NCI-H1436 treated with DMSO at 0.1 percent for 48 hours (cell line): ENCODE results near the gene BAIAP2.
A peak's percentile ranks its signal among the peaks of the same experiment; 100 is the strongest.
"Not testable (repeated sequence)": the region's sequence is repeated elsewhere in the genome, so short reads cannot be mapped to it uniquely, and the experiment has no call there.

Experiments used
- DNase-seq: peaks from one replicate; lab custom pipeline; 2025; lab: John Stamatoyannopoulos, UW

Gene BAIAP2

DNA sequence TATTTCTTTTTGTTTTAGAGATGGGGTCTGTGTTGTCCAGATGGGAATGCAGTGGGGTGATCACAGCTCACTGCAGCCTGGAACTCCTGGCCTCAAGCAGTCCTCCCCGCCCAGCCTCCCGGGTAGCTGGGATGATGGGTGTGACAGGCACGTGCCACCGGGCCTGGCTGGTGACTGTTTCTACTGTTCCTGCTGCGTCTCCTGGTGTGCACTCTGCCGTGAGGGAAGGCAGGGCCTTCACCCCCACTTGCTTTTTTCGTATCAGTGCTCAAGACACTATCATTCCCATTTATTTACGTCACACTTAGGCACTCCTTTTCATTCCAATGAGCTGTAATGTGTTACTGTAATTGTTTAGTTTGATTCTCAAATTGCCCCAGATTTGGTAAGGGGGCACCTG lies 105.1 kb downstream of the BAIAP2 start:
- DNase-seq = no peak

DNA sequence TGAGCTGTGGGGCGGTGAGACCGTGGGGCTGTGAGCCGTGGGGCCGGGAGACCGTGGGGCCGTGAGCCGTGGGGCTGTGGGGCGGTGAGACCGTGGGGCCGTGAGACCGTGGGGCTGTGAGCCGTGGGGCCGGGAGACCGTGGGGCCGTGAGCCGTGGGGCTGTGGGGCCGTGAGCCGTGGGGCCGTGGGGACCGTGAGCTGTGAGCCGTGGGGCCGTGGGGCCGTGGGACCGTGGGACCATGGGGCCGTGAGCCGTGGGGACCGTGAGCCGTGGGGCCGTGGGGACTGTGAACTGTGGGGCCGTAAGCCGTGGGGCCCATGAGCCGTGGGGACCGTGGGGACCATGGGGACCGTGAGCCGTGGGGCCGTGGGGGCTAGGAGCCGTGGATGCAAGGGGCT lies 105.7 kb downstream of the BAIAP2 start:
- no peak for DNase-seq

DNA sequence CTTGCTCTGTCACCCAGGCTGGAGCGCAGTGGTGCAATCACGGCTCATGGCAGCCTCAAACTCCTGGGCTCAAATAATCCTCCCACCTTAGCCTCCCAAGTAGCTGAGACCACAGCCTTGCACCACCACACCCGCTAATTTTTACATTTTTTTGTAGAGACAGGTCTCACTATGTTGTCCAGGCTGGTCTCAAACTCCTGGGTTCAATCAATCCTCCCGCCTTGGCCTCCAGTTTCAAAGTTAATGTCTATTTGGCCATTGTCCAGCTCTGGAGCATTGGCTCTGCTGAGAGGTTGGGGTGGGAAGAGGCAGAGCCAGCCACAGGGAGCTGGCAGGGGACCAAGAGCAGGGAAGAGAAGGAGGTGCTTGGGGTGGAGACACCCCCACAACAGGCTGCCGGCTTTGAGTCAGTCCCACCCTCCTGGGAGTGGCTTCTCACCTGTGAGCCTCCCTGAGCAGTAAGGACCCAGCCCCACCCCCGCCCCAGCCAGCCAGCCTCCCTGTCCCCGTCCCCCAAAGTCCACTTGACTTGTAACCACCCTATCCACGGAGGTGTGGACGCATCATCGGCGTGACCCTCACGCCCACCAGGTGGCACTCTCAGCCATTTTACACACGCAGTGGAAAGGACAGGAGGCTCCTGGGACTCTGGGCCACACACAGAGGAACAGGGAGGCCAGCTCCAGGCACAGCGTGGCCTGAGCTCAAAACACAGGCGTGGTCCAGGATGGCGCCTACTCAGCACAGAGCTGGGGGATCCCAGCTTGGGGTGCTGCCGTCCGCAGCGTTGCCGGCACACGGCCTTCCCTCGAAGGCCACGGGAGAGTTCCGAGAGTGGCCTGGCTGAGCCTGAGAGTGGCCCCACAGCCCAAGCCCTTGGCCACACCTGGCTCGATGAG lies 107.6 kb downstream of the BAIAP2 start:
- peak; percentile 55 for DNase-seq

DNA sequence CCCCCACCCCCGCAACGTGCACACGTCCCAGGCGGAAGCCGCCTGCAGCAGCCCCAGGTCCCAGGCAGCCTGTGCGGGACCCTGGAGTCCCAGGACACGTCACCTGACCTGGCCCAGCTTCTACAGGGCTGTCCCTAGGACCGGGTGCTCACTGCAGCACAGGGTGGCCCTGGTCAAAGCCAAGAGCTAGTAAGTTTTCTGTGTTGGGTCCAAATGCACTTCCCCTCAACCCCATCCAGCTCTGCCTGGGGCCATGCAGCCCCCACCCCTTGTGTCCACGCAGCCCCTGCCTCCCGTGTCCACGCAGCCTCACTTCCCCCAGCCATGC lies 108.2 kb downstream of the BAIAP2 start:
- DNase-seq = no peak

DNA sequence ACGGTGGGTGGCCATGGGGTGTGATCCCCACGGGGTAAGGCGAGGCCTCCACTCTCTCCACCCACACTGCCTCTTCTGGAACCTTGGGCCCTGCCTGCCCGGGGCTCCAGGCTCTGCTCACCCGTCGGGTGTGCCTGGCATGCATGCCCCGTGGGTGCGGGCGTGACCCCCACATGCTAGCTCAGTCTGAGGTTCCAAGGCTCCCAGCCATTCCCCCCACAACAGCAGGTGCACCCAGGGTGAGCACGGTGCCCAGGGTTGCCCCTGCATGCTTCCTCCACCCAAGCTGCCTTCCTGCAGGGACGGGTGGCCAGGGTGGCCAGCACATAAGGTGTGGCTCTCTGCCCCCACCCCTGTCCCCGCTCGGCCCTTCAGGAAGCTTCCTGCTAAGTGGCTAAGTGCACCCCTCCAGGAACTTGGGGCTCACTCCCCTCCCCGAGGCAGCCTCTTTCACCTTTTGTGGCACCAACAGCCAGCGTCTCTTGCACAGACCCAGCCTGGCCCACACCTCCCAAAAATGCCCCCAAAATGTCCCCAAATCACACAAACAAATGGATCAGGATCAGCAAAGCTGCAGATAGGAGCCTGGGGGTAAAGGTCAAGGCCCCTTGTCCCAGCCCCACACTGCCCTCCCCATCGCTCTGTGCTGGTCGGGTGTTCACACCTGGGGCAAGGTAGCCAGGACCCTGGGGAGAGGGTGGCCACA lies 108.9 kb downstream of the BAIAP2 start:
- no peak for DNase-seq

DNA sequence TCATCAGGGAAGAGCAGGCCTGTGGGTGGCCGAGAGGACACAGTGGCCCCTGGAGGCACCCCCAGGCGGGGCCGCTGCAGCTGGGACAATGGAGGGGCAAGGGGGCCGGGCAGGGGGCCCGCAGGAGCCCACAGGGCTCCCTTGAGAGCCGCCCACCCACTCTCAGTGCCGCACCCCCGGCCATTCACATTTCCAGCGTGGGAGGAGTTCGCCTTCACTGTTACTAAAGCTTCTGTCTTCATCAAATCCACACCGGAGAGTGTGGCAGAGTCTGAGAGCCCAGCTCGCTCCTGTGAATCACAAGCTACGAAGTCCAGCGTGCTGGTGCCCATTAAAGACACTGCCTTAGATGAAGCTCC lies 109.5 kb downstream of the BAIAP2 start:
- no peak for DNase-seq

DNA sequence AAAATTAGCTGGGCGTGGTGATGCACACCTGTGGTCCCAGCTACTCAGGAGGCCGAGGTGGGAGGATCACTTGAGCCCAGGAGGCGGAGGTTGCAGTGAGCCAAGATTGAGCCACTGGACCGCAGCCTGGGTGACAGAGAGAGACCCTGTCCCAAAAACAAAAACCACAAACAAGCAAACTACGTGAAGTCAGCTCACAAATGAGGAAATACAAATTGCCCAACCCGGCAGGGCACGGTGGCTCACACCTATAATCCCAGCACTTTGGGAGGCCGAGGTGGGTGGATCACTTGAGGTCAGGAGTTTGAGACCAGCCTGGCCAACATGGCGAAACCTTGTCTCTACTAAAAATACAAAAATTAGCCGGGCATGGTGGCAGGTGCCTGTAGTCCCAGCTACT lies 111.3 kb downstream of the BAIAP2 start:
- not testable (repeated sequence) for DNase-seq

DNA sequence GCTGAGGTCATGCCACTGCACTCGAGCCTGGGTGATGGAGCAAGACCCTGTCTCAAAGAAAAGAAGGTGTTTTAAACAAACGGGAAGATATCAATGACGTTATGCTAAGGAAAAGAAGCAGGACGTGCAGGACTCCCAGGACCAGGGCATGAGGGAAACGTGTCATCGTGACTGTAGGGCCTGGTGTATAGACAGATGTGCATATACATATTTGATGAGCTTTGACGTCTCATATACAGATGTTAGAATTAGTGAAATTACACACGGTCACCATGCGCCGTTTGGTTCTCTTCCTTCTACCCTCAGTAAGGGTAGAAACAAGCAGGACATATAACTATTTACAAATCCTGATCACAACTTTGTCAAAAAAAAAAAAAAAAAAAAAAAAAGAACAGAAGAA lies 112.8 kb downstream of the BAIAP2 start:
- DNase-seq = no peak

DNA sequence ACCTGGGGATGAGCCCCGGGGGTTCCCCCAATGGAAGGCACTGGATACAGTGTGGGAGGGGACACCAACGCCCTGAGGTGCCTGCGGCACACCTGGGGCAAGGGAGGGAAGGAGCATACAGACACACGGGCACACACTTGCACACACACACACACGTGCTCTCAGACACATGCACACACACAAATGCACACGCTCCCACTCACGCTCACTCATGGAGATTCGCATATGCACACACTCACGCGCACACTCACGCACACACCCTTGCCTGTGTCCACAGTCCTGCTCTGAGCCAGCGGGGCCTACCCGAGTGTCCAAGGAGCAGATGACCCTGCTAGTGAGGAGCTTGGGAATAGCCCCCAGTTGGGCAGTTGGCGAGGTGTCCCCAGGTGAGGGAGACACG lies 113.6 kb downstream of the BAIAP2 start:
- DNase-seq = no peak

DNA sequence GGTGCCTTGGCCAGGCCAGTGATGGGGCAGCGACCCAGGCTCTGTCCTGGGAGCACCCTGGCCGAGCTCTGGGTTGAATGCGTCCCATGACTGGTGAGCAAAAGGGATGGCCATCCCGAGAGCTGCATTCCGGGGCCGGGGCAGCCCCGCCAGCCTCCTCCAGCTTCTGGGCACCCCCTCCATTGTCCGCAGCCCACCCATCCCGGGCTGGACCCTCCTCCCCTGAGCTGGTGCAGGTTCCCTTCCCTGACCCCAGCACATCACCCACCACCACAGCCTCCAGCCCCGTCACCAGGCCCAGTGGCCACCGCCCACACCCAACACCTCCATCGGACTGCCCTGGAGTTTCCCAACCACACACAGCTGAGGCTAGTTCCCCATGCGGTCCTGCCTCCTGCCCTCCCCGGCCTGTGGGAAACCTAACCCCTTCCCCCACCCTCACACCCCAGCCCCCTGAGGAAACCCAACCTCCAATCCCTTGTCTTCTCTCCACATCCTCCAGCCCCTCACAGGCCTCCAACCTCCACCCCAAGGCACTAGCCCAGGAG lies 114.1 kb downstream of the BAIAP2 start:
- DNase-seq = no peak

DNA sequence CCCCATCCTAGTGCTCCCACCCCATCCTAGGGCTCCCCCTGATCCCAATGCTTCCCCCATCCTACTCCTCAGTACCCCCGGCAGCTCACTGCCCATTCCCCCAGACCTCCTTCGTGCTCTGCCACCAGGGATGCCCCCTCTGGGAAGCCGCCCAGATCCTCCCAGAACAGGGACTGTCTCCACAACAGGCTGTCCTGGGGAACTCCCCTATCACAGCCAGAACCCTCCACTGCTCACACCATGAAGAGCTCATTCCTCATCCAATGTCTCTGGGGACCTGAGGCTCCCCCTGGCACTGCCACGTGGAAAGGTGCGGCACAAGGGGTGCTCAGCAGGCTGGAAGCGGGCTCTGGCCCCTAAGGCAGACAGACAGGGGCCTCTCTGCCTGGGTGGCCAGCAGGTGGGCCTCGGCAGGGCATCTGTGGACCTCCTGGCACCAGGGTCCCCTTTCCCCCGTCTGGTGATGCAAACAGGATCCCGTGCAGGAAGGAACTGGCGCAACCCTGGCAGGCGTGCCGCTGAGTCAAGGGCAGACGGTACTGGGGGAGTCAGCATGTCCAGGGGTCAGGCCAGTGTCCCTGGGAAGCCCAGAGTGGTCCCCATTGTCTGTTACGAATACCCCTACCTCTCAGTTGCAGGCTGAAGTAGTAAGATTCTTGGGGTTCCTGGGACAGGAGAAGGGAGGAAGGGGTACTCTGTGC lies 115.6 kb downstream of the BAIAP2 start:
- no peak for DNase-seq

DNA sequence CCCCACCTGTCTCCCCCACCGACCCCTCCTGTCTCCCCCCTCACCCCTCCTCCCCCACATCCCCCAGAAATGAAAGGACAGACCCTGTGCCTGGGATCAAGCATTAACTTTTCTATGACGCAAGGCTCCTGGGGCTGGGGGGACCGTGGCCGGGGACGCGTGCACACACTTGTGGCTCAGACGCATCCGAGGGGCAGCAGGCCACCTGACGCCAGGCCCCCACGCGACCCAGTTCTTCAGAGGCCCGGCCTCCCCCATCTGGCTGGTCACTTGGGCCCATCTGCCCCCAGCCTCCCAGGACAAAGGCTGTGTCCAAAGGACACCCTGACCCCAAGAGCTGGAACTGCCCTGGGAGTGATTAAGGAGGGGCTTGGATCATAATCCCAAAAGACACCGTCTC lies 116.3 kb downstream of the BAIAP2 start:
- DNase-seq = no peak

DNA sequence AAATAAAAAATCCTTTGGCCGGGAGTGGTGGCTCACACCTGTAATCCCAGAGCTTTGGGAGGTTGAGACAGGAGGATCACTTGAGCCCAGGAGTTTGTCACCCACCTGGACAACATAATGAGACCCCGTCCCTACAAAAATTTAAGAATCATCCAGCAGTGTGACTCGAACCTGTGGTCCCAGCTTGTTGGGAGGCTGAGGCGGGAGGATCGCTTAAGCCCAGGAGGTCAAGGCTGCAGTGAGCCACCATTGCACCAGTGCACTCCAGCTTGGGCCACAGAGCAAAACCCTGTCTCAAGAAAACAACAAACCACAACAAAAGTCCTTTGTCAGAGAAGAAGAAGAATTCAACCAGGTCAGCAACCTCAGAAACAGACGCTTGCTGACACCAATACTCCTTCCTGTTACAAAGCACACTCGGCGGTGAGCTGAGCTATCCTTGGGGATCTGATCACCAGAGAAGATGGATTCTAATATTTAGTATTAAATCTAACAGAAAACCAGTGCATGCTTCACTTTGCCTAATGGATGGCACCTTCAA lies 117.4 kb downstream of the BAIAP2 start:
- no peak for DNase-seq

DNA sequence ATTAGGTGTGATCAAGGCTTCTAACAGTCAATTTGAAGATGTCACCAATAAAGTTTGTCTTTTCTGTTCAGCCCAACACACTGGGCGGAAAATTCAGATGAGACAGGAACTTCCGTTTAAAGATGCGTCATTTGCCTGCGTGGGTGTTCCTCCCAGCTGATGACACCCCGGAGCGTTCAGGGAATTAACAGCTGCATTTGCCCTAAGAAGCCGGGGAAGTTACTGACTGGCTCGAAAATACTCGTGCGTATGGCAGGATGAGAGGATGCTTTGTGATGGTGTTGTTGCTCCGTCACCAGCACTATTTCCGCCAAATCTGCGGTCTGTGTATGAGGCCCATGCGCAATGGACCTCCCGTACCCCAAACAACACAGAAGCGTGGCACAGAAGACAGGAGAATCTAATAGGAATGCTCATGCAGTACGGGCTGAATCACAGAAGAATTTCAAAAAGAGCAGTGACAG lies 118.4 kb downstream of the BAIAP2 start:
- no peak for DNase-seq

DNA sequence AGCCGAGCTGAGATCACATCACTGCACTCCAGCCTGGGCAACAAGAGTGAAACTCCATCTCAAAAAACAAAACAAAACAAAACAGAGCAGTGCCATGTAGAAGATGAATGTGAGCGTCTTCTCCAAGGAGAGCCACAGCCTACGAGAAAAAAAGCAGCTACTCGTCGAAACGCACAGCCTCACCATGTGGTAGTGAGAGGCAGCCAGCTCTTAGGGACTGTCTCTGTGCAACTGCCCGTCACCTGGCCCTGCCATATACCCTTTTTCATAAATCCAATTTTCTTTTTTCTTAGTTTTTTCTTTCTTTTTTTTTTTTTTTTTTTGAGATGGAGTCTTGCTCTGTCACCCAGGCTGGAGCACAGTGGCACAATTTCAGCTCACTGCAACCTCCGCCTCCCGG lies 119.1 kb downstream of the BAIAP2 start:
- not testable (repeated sequence) for DNase-seq

DNA sequence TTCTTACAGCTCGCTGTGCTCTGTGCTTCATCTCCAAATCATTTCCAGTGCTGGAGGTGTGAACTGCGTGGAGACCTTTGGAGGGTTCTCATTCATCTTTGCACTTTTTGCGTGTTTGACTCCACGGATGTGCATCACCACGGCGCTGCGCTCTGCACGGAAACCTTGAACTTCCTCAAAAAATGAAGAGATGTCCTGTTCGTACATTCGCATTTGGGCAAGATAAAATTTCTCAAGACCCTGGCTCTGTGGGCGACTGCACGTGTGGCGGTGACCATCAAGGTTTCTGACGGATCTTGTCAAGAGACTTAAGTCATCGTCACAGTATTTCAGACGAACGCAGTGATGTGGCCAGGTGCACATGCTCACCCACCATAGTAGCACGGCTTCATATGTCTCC lies 120.0 kb downstream of the BAIAP2 start:
- DNase-seq = no peak

DNA sequence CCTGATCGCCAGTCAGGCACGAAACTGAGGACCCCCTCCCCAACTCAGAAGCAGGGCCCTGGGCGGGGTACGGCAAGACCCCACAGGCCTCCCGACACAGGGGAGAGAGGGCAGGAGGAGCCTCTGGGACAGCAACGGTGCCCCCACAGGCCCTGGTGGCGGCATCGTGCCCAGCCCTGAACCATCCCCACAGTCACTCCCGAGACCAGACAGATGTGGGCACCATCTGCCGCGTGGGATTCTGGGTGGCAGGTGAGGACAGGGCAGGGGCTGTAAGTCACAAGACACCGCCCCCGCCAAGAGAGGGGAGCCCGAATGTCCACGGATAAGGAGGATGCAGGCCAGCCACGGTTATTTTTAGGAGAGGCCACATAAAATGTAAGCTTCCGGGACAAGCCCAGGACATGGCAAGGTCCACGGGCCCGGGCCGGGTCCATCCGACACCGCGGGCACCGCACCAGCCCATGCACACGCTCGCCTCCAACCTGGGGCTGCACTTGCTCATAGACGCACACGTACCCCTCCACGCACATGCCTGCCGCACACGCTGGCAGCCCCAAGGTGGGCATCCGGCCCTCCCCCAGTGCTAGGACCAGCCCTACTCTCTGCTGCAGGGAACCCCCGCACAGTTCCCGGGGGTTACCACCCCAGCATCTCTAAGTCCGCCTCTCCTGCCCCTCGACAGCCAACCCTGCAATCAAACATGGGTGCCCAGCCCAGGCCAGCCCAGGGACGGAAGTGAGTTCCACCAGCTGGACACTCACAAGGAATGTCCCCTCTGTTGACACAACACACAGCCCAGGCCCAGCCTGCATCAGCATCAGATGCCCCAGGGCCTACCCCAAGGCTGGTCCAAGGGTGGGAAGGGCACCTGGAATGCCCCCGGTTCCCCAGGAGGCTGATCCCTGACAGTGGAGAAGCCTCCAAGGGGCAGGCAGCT lies 122.2 kb downstream of the BAIAP2 start:
- no peak for DNase-seq

DNA sequence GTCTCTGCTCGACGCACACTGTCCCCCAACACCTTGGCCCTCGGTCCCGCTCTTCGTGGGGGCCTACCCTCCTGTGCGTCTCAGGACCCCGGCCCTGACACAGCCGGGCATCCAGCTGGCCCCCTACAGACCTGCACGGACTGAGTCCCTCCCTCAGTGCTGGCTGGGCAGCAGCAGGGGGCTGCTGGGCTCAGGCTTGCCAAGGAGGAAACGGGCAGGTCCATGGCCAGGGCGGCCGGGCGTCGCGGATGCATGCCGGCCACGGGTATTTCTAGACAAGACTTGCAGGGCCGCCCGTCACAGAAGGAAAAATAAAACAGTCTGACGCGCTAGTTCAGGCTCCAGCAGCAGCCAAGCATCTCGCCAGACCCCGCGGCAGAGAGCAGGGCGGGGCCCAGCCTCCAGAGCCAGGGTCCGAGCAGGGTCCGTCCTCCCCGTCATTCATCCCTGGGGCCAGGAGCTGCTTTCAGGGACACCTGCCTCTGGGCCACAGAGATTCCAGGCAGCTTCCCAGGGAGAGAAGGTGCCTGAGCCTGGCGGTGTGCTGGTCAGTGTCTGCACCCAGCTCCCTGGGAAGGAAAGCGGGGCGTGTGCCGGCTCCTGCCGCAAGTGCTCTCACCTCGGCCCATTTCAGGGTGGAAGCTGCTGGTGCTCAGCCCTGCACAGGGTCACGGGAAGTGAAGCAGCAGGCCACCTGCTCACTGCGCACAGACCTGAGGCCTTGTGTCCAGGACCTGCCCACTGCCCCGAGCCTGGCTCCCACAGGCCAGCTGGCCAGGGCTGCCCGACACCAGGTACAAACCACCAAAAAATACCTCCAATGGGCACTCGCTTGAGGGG lies 123.1 kb downstream of the BAIAP2 start:
- no peak for DNase-seq

DNA sequence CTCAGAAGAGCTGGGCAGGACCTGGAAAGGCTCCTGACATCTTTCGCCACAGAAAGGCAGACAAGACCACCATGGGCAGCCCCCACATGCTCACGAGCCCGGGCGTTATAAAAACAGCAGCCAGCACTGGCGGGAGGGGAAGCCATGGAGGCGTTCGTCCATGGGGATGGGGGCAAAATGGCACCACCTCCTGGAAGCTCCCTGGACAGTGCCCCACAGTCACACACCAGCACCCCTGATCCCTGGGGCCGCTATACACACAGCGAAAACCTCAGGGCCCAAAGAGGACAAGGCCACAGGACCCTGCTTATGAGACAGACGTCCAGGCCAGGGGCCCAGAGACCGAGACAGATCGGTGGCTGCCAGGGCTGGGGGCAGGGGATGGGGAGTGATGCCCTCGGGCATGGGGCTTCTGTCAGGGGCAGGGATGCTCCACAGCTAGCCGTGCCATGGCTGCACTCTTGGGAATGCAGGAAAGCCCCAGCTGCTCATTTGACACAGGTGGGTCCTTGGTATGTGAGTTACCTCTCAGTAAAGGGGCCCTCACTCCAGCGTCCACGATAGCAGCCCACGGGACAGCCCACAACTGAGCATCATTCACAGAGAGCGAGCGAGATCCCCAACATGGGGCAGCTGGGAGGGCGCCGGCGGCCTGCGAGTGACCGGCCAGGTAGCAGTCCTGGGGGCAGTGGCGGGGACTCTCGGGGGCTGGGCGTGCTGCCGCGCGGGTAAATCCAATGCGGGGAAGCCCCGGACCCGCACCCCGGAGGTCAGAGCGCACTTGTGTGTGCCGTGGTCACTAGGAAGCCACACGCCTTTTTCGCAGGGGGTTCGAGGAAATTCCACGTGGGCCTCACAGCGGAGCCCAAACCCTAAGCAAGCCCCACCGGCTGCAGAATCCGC lies 124.0 kb downstream of the BAIAP2 start:
- DNase-seq = no peak
